ENCODE results near the gene ANKRD9.
"Not testable (repeated sequence)": the region's sequence is repeated elsewhere in the genome, so short reads cannot be mapped to it uniquely, and the experiment has no call there.

Gene ANKRD9

GRCh38 chr14:102524451-102525218 lies 15.1 kb upstream of the ANKRD9 start:
- no peaks in the 10 kb centered on the region for H3K27me3 ChIP-seq
- H3K4me3 ChIP-seq (ENCODE audit: low read depth, low read length), result peak overlapping the region; percentile 86
- peak; percentile 89 for TF ChIP-seq CTCF (IDR thresholded peaks at IDR 0.05; ENCODE audit: low read depth, low read length)
- DNase-seq, result peak; percentile 100
- no peaks in the 10 kb centered on the region for H3K36me3 ChIP-seq
- peaks cover 4% of the 10 kb centered on the region; the same call in 1 of the 2 replicates for H3K4me1 ChIP-seq
- H3K9me3 ChIP-seq, result no peaks in the 10 kb centered on the region

GRCh38 chr14:102523569-102524450 lies 14.2 kb upstream of the ANKRD9 start:
- Histone ChIP-seq H3K27me3 (no peaks in the 10 kb centered on the region), H3K4me1 (peaks cover 4% of the 10 kb centered on the region; the same call in 1 of the 2 replicates), H3K36me3 (no peaks in the 10 kb centered on the region), H3K4me3 (ENCODE audit: low read depth, low read length) (no peak overlapping the region), H3K9me3 (no peaks in the 10 kb centered on the region)
- TF ChIP-seq CTCF (IDR thresholded peaks at IDR 0.05; ENCODE audit: low read depth, low read length), result no peak
- no peak for DNase-seq

- Histone ChIP-seq H3K4me1 (peaks cover 4% of the 10 kb centered on the region; the same call in 1 of the 2 replicates), H3K36me3 (no peaks in the 10 kb centered on the region), H3K9me3 (no peaks in the 10 kb centered on the region), H3K4me3 (ENCODE audit: low read depth, low read length) (no peak overlapping the region), H3K27me3 (no peaks in the 10 kb centered on the region)
- no peak for TF ChIP-seq CTCF (IDR thresholded peaks at IDR 0.05; ENCODE audit: low read depth, low read length)
- no peak for DNase-seq
These were observed 13.6 kb upstream of the ANKRD9 start for GRCh38 chr14:102523200-102523568.

GRCh38 chr14:102519709-102520108 lies 10.1 kb upstream of the ANKRD9 start:
- not testable (repeated sequence) for H3K9me3 ChIP-seq; DNase-seq; H3K36me3 ChIP-seq; H3K27me3 ChIP-seq; H3K4me3 ChIP-seq (ENCODE audit: low read depth, low read length); H3K4me1 ChIP-seq

GRCh38 chr14:102518063-102518648 lies 8.6 kb upstream of the ANKRD9 start:
- no peaks in the 10 kb centered on the region for H3K9me3 ChIP-seq
- no peaks in the 10 kb centered on the region for H3K27me3 ChIP-seq
- TF ChIP-seq CTCF (IDR thresholded peaks at IDR 0.05; ENCODE audit: low read depth, low read length), result no peak
- no peak for DNase-seq
- H3K36me3 ChIP-seq, result no peaks in the 10 kb centered on the region
- H3K4me1 ChIP-seq, result no peaks in the 10 kb centered on the region
- no peak overlapping the region for H3K4me3 ChIP-seq (ENCODE audit: low read depth, low read length)

- Histone ChIP-seq H3K4me3 (ENCODE audit: low read depth, low read length) (peak overlapping the region; percentile 64), H3K9me3 (no peaks in the 10 kb centered on the region), H3K4me1 (no peaks in the 10 kb centered on the region), H3K27me3 (no peaks in the 10 kb centered on the region), H3K36me3 (no peaks in the 10 kb centered on the region)
- peak; percentile 24; the same call in 1 of the 2 replicates for TF ChIP-seq CTCF (IDR thresholded peaks at IDR 0.05; ENCODE audit: low read depth, low read length)
- peak; percentile 51 for DNase-seq
These were observed 8.0 kb upstream of the ANKRD9 start for GRCh38 chr14:102517392-102518062.
